GM12864 (cell line): Measurements from ENCODE around the gene ACP4.

Experiments
- DNase-seq: peaks from one replicate; pipeline ENCODE4 v3.0.0-alpha.2; 2011; ENCODE audit warnings: low read depth
- H3K4me3 ChIP-seq: 2 replicates; pipeline ENCODE4 v1.5.1; 2011; ENCODE audit warnings: mild to moderate bottlenecking, low read depth, low read length, control low read depth
- CTCF ChIP-seq: IDR thresholded peaks from 2 replicates; pipeline ENCODE4 v1.5.1; 2011; ENCODE audit warnings: low read depth, mild to moderate bottlenecking, moderate library complexity, low read length, control low read depth, inconsistent platforms; ENCODE audit errors: missing control alignments

The ACP4 gene

GRCh38 chr19:50843205-50843604 lies 53.0 kb downstream of the ACP4 start:
- H3K4me3 ChIP-seq: no peak overlapping the region
- DNase-seq: no peak
- no peak for TF ChIP-seq CTCF

GRCh38 chr19:50843701-50844221 lies 53.5 kb downstream of the ACP4 start:
- no peak overlapping the region for H3K4me3 ChIP-seq
- no peak for TF ChIP-seq CTCF
- DNase-seq: no peak

GRCh38 chr19:50844296-50844935 lies 54.2 kb downstream of the ACP4 start:
- DNase-seq: no peak
- TF ChIP-seq CTCF: no peak
- H3K4me3 ChIP-seq: no peak overlapping the region
